Mesenchymal stem cell (in vitro differentiated cells and primary cell): ENCODE measurements around the gene ZNF81.

Source experiments
- DNase-seq: peaks from one replicate; pipeline ENCODE4 v3.0.0-alpha.2; 2013
- H2AFZ ChIP-seq: one replicate; pipeline ENCODE4 v1.6.1; 2013; ENCODE audit warnings: low read depth, mild to moderate bottlenecking, control low read depth, inconsistent platforms, low read length, moderate library complexity
- H2AK5ac ChIP-seq: 2 replicates; pipeline ENCODE4 v1.6.1; 2013; ENCODE audit warnings: low read length, moderate library complexity, mild to moderate bottlenecking, inconsistent platforms; ENCODE audit not compliant: severe bottlenecking
- H2BK120ac ChIP-seq: one replicate; pipeline ENCODE4 v1.6.1; 2013; ENCODE audit warnings: low read depth, mild to moderate bottlenecking, inconsistent platforms, low read length, moderate library complexity
- H2BK12ac ChIP-seq, 2 experiments: one replicate each; pipeline ENCODE4 v1.6.1; 2013; ENCODE audit warnings: inconsistent platforms in 2 of 2, low read length in 2 of 2, mild to moderate bottlenecking in 2 of 2, moderate library complexity in 2 of 2, control low read depth in 1 of 2
- H2BK15ac ChIP-seq: one replicate; pipeline ENCODE4 v1.6.1; 2013; ENCODE audit warnings: mild to moderate bottlenecking, low read depth, inconsistent platforms; ENCODE audit not compliant: poor library complexity, severe bottlenecking
- H2BK5ac ChIP-seq: 2 replicates; pipeline ENCODE4 v1.6.1; 2013; ENCODE audit warnings: low read depth, mild to moderate bottlenecking, low read length, control low read depth, inconsistent platforms; ENCODE audit not compliant: poor library complexity, severe bottlenecking
- H3K14ac ChIP-seq, 2 experiments: one replicate each; pipeline ENCODE4 v1.6.1; 2013; ENCODE audit warnings: inconsistent platforms in 2 of 2, low read length in 2 of 2, control low read depth in 1 of 2, mild to moderate bottlenecking in 1 of 2, moderate library complexity in 1 of 2
- H3K18ac ChIP-seq, 2 experiments: one replicate each; pipeline ENCODE4 v1.6.1; 2013; ENCODE audit warnings: inconsistent platforms in 2 of 2, low read length in 2 of 2, control low read depth in 1 of 2, low read depth in 1 of 2, mild to moderate bottlenecking in 1 of 2
- H3K23ac ChIP-seq, 2 experiments: one replicate each; pipeline ENCODE4 v1.6.1; 2013; ENCODE audit warnings: inconsistent platforms in 2 of 2, low read length in 2 of 2, mild to moderate bottlenecking in 2 of 2, moderate library complexity in 2 of 2, control low read depth in 1 of 2
- H3K27ac ChIP-seq: 2 replicates; pipeline ENCODE4 v1.5.1; 2013; ENCODE audit warnings: mild to moderate bottlenecking, moderate library complexity, low read length, control low read depth, inconsistent platforms; ENCODE audit not compliant: poor library complexity, severe bottlenecking
- H3K27me3 ChIP-seq, 2 experiments: 2 replicates each; pipeline versions ENCODE4 v1.6.1 to v1.7.0; 2013; ENCODE audit warnings: low read length in 2 of 2, mild to moderate bottlenecking in 2 of 2, moderate library complexity in 2 of 2, control low read depth in 1 of 2, inconsistent platforms in 1 of 2; ENCODE audit not compliant: control insufficient read depth in 1 of 2, insufficient read depth in 1 of 2
- H3K36me3 ChIP-seq, 2 experiments: 2 replicates each; pipeline versions ENCODE4 v1.6.1 to v1.7.0; 2013; ENCODE audit warnings: low read length in 2 of 2, control low read depth in 1 of 2, inconsistent platforms in 1 of 2, low read depth in 1 of 2, mild to moderate bottlenecking in 1 of 2; ENCODE audit not compliant: insufficient read depth in 2 of 2, control insufficient read depth in 1 of 2
- H3K4ac ChIP-seq, 2 experiments: one replicate each; pipeline ENCODE4 v1.6.1; 2013; ENCODE audit warnings: inconsistent platforms in 2 of 2, low read length in 2 of 2, mild to moderate bottlenecking in 2 of 2, moderate library complexity in 2 of 2, control low read depth in 1 of 2, low read depth in 1 of 2
- H3K4me1 ChIP-seq: 2 replicates; pipeline ENCODE4 v1.6.1; 2013; ENCODE audit warnings: low read depth, low read length, control low read depth; ENCODE audit not compliant: control insufficient read depth, insufficient read depth
- H3K4me2 ChIP-seq: 2 replicates; pipeline ENCODE4 v1.6.1; 2013; ENCODE audit warnings: low read length, mild to moderate bottlenecking, inconsistent platforms; ENCODE audit not compliant: poor library complexity, severe bottlenecking
- H3K4me3 ChIP-seq, 2 experiments: 2 replicates each; pipeline versions ENCODE4 v1.5.1 to v1.7.0; 2013; ENCODE audit warnings: low read length in 2 of 2, mild to moderate bottlenecking in 2 of 2, control low read depth in 1 of 2, low read depth in 1 of 2; ENCODE audit not compliant: insufficient read depth in 1 of 2
- H3K79me1 ChIP-seq: replicated peaks from 2 replicates; pipeline ENCODE4 v1.6.1; 2013; ENCODE audit warnings: mild to moderate bottlenecking, control low read depth, low read length, inconsistent platforms; ENCODE audit not compliant: poor library complexity, severe bottlenecking
- H3K9ac ChIP-seq: 2 replicates; pipeline ENCODE4 v1.7.0; 2013; ENCODE audit warnings: mild to moderate bottlenecking, low read length, moderate library complexity
- H3K9me3 ChIP-seq: 2 replicates; pipeline ENCODE4 v1.7.0; 2013; ENCODE audit warnings: mild to moderate bottlenecking, low read length; ENCODE audit not compliant: control insufficient read depth
- H4K8ac ChIP-seq: one replicate; pipeline ENCODE4 v1.6.1; 2013; ENCODE audit warnings: inconsistent platforms, mild to moderate bottlenecking, low read length, moderate library complexity
- H4K91ac ChIP-seq: one replicate; pipeline ENCODE4 v1.6.1; 2013; ENCODE audit warnings: mild to moderate bottlenecking, low read length, inconsistent platforms
- WGBS: methylation state at CpG from one replicate; pipeline ENCODE4 v1.1.7; 2013; ENCODE audit warnings: mixed read lengths; 5-methylcytosine and 5-hydroxymethylcytosine counted together

ZNF81 gene

GRCh38 chrX:47880927-47881326, 44.2 kb downstream of the ZNF81 start:
- Histone ChIP-seq H2BK12ac (no peak overlapping the region), H2BK15ac (no peak overlapping the region), H3K9ac (no peak overlapping the region), H2BK120ac (no peak overlapping the region), H3K18ac (no peak overlapping the region), H3K36me3 (peaks cover 12 to 19% of the 10 kb centered on the region in 2 experiments), H3K27me3 (no peaks in the 10 kb centered on the region), H3K23ac (no peak overlapping the region), H3K4me1 (no peaks in the 10 kb centered on the region), H2AFZ (no peak overlapping the region), H4K8ac (no peak overlapping the region), H3K79me1 (peaks cover 2% of the 10 kb centered on the region), H2AK5ac (no peak overlapping the region), H3K14ac (no peak overlapping the region), H2BK5ac (no peak overlapping the region), H3K4me3 (no peak overlapping the region), H3K27ac (no peak overlapping the region), H3K4me2 (no peak overlapping the region), H3K9me3 (peaks cover 36% of the 10 kb centered on the region), H4K91ac (no peak overlapping the region), H3K4ac (no peak overlapping the region)
- WGBS = 75% methylated on average over 1 of the region's 1 CpG
- no peak for DNase-seq

GRCh38 chrX:47885501-47885900, 48.8 kb downstream of the ZNF81 start:
- no peaks in the 10 kb centered on the region for H3K27me3 ChIP-seq
- no peak overlapping the region for H3K23ac ChIP-seq
- H2AFZ ChIP-seq = no peak overlapping the region
- no peak overlapping the region for H2BK12ac ChIP-seq
- H3K9ac ChIP-seq = no peak overlapping the region
- WGBS = no CpG with 5 or more reads among the region's 3 CpGs
- no peaks in the 10 kb centered on the region for H3K4me1 ChIP-seq
- H4K8ac ChIP-seq = no peak overlapping the region
- peaks cover 44% of the 10 kb centered on the region for H3K9me3 ChIP-seq
- H4K91ac ChIP-seq = no peak overlapping the region
- H2BK5ac ChIP-seq = no peak overlapping the region
- H3K4me2 ChIP-seq = no peak overlapping the region
- H3K18ac ChIP-seq = no peak overlapping the region
- no peak overlapping the region for H3K4ac ChIP-seq
- peaks cover 13 to 27% of the 10 kb centered on the region in 2 experiments for H3K36me3 ChIP-seq
- no peak for DNase-seq
- no peak overlapping the region for H2BK120ac ChIP-seq
- no peak overlapping the region for H2BK15ac ChIP-seq
- H3K79me1 ChIP-seq = peaks cover 4% of the 10 kb centered on the region
- no peak overlapping the region for H2AK5ac ChIP-seq
- no peak overlapping the region for H3K14ac ChIP-seq
- no peak overlapping the region for H3K27ac ChIP-seq
- H3K4me3 ChIP-seq = no peak overlapping the region

DNA sequence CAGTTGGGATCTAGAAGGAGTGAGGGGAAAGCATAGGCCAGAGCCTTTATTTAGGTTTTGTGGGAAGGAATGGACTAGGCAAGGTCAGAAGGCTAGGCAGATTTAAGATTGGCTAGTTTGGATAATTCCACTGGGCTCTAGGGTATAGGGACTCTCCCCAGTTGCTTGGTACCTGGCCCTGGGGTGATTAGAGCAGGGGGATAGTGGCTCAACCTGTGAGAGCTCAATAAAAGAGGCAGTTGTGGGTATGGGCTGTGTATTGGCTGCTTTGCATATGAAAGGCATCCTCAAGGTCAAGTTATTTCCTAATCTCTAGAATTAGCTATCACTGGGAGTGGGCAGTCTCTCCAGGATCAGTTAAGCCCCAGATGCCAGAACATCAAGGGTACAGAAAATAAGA, 61.3 kb downstream of the ZNF81 start:
- Histone ChIP-seq H3K14ac (no peak overlapping the region), H2BK120ac (no peak overlapping the region)
- no peak for DNase-seq

GRCh38 chrX:47900833-47901232, 64.1 kb downstream of the ZNF81 start:
- Histone ChIP-seq H2AK5ac (no peak overlapping the region), H2AFZ (no peak overlapping the region), H3K14ac (no peak overlapping the region), H3K27ac (no peak overlapping the region), H3K4ac (no peak overlapping the region), H2BK12ac (no peak overlapping the region), H3K9ac (no peak overlapping the region), H2BK5ac (no peak overlapping the region), H3K4me3 (no peak overlapping the region), H3K23ac (no peak overlapping the region), H4K91ac (no peak overlapping the region), H3K4me1 (no peaks in the 10 kb centered on the region), H3K79me1 (no peaks in the 10 kb centered on the region), H3K9me3 (peaks cover 46% of the 10 kb centered on the region), H3K18ac (no peak overlapping the region), H2BK15ac (no peak overlapping the region), H4K8ac (no peak overlapping the region), H2BK120ac (no peak overlapping the region), H3K36me3 (peaks cover 0 to 26% of the 10 kb centered on the region in 2 experiments), H3K4me2 (no peak overlapping the region), H3K27me3 (no peaks in the 10 kb centered on the region)
- 98% methylated on average over 2 of the region's 4 CpGs for WGBS
- no peak for DNase-seq

More for the DNA sequence above, 61.3 kb downstream of the ZNF81 start:
- H3K9me3 ChIP-seq = peaks cover 64% of the 10 kb centered on the region
- H3K4me2 ChIP-seq = no peak overlapping the region
- H3K18ac ChIP-seq = no peak overlapping the region
- no peaks in the 10 kb centered on the region for H3K27me3 ChIP-seq
- H2AK5ac ChIP-seq = no peak overlapping the region
- H4K8ac ChIP-seq = no peak overlapping the region
- no peak overlapping the region for H3K27ac ChIP-seq
- no peak overlapping the region for H4K91ac ChIP-seq
- no peak overlapping the region for H2BK15ac ChIP-seq
- H3K4ac ChIP-seq = no peak overlapping the region
- no peak overlapping the region for H2BK5ac ChIP-seq
- no peaks in the 10 kb centered on the region for H3K79me1 ChIP-seq
- peaks cover 0 to 33% of the 10 kb centered on the region in 2 experiments for H3K36me3 ChIP-seq
- H3K23ac ChIP-seq = no peak overlapping the region
- H3K4me1 ChIP-seq = no peaks in the 10 kb centered on the region
- H2BK12ac ChIP-seq = no peak overlapping the region
- H3K9ac ChIP-seq = no peak overlapping the region
- H2AFZ ChIP-seq = no peak overlapping the region
- no peak overlapping the region for H3K4me3 ChIP-seq
